Measurements from ENCODE around the gene SPRED3. TPM values are rescaled to one million over a fixed set of nuclear protein-coding genes. Genes with fewer than 3 reads are reported as not detected.

The SPRED3 gene
- total RNA-seq, 1 donor from 2014 or later, result 2.4 TPM

- CTCF ChIA-PET, result interaction anchor here (1.0 kb wide), 1 partner anchor 32 kb away, joined by 3 read pairs; the partner anchor contains the start of gene FAM98C
- ATAC-seq (ENCODE audit: low read depth), result no peak
- H3K4me3 Mint-ChIP-seq, result no peak overlapping the region
Observed at GRCh38 chr19:38434549-38435051, 46.1 kb downstream of the SPRED3 start.

GRCh38 chr19:38437295-38437694 lies 48.8 kb downstream of the SPRED3 start:
- peaks cover 11% of the 10 kb centered on the region for H3K4me1 Mint-ChIP-seq
- intact Hi-C loops (cut with micrococcal nuclease), result no loop called here
- no peaks in the 10 kb centered on the region for H3K9me3 Mint-ChIP-seq
- ATAC-seq (ENCODE audit: low read depth), result no peak
- peaks cover 19% of the 10 kb centered on the region for H3K27me3 Mint-ChIP-seq
- CTCF ChIA-PET, result interaction anchor here (1.6 kb wide), 1 partner anchor 34 kb away, joined by 6 read pairs; the partner anchor contains the start of gene FAM98C
- DNase-seq, result no peak
- no peak overlapping the region for H3K4me3 Mint-ChIP-seq
- TF ChIP-seq, protein P1, sequence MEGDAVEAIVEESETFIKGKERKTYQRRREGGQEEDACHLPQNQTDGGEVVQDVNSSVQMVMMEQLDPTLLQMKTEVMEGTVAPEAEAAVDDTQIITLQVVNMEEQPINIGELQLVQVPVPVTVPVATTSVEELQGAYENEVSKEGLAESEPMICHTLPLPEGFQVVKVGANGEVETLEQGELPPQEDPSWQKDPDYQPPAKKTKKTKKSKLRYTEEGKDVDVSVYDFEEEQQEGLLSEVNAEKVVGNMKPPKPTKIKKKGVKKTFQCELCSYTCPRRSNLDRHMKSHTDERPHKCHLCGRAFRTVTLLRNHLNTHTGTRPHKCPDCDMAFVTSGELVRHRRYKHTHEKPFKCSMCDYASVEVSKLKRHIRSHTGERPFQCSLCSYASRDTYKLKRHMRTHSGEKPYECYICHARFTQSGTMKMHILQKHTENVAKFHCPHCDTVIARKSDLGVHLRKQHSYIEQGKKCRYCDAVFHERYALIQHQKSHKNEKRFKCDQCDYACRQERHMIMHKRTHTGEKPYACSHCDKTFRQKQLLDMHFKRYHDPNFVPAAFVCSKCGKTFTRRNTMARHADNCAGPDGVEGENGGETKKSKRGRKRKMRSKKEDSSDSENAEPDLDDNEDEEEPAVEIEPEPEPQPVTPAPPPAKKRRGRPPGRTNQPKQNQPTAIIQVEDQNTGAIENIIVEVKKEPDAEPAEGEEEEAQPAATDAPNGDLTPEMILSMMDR (IDR thresholded peaks at IDR 0.05), result no peak
- POLR2A ChIA-PET, result interaction anchor here (0.8 kb wide), 1 partner anchor 34 kb away, joined by 3 read pairs; the partner anchor contains the start of gene FAM98C
- H3K27ac Mint-ChIP-seq, result no peak overlapping the region
- no peaks in the 10 kb centered on the region for H3K36me3 Mint-ChIP-seq (ENCODE audit: low read depth)

More at GRCh38 chr19:38434549-38435051, 46.1 kb downstream of the SPRED3 start:
- H3K36me3 Mint-ChIP-seq (ENCODE audit: low read depth), result no peaks in the 10 kb centered on the region
- TF ChIP-seq, protein P1 (IDR thresholded peaks at IDR 0.05), result no peak
- POLR2A ChIA-PET, result no interaction called here
- H3K9me3 Mint-ChIP-seq, result no peaks in the 10 kb centered on the region
- DNase-seq, result no peak
- intact Hi-C loops (cut with micrococcal nuclease), result no loop called here
- peaks cover 12% of the 10 kb centered on the region for H3K4me1 Mint-ChIP-seq
- no peak overlapping the region for H3K27ac Mint-ChIP-seq
- peaks cover 14% of the 10 kb centered on the region for H3K27me3 Mint-ChIP-seq

DNA sequence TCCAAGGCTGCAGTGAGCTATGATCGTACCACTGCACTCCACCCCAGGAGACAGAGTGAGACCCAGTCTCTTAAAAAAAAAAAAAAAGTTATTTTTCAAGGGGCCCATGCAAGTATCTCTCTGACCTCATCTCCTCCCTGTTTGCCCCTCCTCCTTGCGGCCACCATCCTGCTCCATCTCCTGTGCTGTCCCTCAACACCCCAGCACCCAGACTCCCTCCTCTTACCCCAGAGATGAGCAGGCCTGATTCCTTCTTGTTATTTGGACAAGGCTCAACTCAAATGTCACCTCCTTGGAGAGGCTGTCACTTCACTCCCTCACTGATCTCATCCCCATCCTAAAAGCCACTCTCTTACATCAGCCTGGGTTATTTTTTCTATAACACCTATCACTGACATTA lies 49.4 kb downstream of the SPRED3 start:
- Mint-ChIP-seq H3K9me3 (no peaks in the 10 kb centered on the region), H3K27ac (no peak overlapping the region), H3K4me3 (no peak overlapping the region), H3K4me1 (peaks cover 11% of the 10 kb centered on the region), H3K36me3 (ENCODE audit: low read depth) (no peaks in the 10 kb centered on the region), H3K27me3 (peaks cover 21% of the 10 kb centered on the region)
- ChIA-PET POLR2A (interaction anchor here (0.6 to 0.8 kb wide), 2 partner anchors 35 to 76 kb away, joined by 3 read pairs; partner anchors contain the start of gene FAM98C), CTCF (interaction anchor here (1.6 kb wide), 1 partner anchor 35 kb away, joined by 6 read pairs; the partner anchor contains the start of gene FAM98C)
- no peak for DNase-seq
- no peak for ATAC-seq (ENCODE audit: low read depth)
- intact Hi-C loops (cut with micrococcal nuclease), result no loop called here
- TF ChIP-seq, protein P1 (IDR thresholded peaks at IDR 0.05), result no peak

- DNase-seq (no peak), ATAC-seq (ENCODE audit: low read depth) (no peak)
- Mint-ChIP-seq H3K4me1 (peaks cover 2% of the 10 kb centered on the region), H3K9me3 (no peaks in the 10 kb centered on the region), H3K36me3 (ENCODE audit: low read depth) (no peaks in the 10 kb centered on the region), H3K27me3 (peaks cover 16% of the 10 kb centered on the region), H3K27ac (no peak overlapping the region), H3K4me3 (no peak overlapping the region)
- ChIA-PET POLR2A (no interaction called here), CTCF (no interaction called here)
- TF ChIP-seq, protein P1 (IDR thresholded peaks at IDR 0.05), result no peak
- intact Hi-C loops (cut with micrococcal nuclease), result no loop called here
Observed at GRCh38 chr19:38440592-38440991, 52.1 kb downstream of the SPRED3 start.

- ChIA-PET CTCF (no interaction called here), POLR2A (no interaction called here)
- DNase-seq (no peak), ATAC-seq (ENCODE audit: low read depth) (peak; percentile 45)
- Mint-ChIP-seq H3K4me1 (peaks cover 2% of the 10 kb centered on the region), H3K27ac (no peak overlapping the region), H3K4me3 (no peak overlapping the region), H3K36me3 (ENCODE audit: low read depth) (no peaks in the 10 kb centered on the region), H3K27me3 (peaks cover 18% of the 10 kb centered on the region), H3K9me3 (no peaks in the 10 kb centered on the region)
- TF ChIP-seq, protein P1 (IDR thresholded peaks at IDR 0.05), result no peak
- intact Hi-C loops (cut with micrococcal nuclease), result loop anchor here (1.0 kb wide), 1 partner anchor 39 kb away; the partner anchor contains the start of gene FAM98C
Observed at GRCh38 chr19:38441657-38442348, 53.3 kb downstream of the SPRED3 start.
